ENCODE measurements around the gene DDX10.

DNA sequence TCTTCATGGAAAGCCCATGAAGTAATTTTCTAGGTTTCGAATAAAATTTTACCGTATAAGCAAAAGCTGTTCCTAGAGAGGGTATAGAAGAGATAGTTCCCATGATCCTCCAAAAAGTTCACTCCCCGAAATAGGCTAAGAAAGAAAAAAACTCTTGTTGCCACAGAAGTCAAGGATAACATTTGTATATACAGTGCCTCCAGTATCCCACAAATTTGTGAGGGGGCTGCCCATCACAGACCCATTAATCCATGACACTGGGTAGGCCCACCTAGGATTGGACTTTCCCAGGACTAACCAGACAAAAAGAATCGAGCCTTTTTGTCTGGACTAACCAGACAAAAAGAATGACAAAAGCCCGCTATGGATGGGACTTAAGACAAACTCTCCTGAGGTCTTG is 233.0 kb downstream of the DDX10 start:
- no peak for TF ChIP-seq POLR2A (IDR thresholded peaks at IDR 0.05)
- TF ChIP-seq, protein P1, sequence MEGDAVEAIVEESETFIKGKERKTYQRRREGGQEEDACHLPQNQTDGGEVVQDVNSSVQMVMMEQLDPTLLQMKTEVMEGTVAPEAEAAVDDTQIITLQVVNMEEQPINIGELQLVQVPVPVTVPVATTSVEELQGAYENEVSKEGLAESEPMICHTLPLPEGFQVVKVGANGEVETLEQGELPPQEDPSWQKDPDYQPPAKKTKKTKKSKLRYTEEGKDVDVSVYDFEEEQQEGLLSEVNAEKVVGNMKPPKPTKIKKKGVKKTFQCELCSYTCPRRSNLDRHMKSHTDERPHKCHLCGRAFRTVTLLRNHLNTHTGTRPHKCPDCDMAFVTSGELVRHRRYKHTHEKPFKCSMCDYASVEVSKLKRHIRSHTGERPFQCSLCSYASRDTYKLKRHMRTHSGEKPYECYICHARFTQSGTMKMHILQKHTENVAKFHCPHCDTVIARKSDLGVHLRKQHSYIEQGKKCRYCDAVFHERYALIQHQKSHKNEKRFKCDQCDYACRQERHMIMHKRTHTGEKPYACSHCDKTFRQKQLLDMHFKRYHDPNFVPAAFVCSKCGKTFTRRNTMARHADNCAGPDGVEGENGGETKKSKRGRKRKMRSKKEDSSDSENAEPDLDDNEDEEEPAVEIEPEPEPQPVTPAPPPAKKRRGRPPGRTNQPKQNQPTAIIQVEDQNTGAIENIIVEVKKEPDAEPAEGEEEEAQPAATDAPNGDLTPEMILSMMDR (IDR thresholded peaks at IDR 0.05), result no peak
